Fibroblast of pulmonary artery (primary cell): ENCODE data around the gene CALCOCO1.
A peak's percentile ranks its signal among the peaks of the same experiment; 100 is the strongest.

Source experiments
- DNase-seq: peaks from one replicate; pipeline ENCODE4 v3.0.0-alpha.2; 2010; ENCODE audit warnings: low read depth
- H3K4me3 ChIP-seq: replicated peaks from 2 replicates; pipeline ENCODE4 v1.5.1; 2011; ENCODE audit warnings: low read depth, mild to moderate bottlenecking, control low read depth, low read length, moderate library complexity
- TF ChIP-seq, protein P1 (sequence below): IDR thresholded peaks from 2 replicates; pipeline ENCODE4 v1.5.1; 2011; ENCODE audit warnings: mild to moderate bottlenecking, control low read depth, low read length, inconsistent platforms; ENCODE audit errors: missing control alignments

Gene CALCOCO1

DNA sequence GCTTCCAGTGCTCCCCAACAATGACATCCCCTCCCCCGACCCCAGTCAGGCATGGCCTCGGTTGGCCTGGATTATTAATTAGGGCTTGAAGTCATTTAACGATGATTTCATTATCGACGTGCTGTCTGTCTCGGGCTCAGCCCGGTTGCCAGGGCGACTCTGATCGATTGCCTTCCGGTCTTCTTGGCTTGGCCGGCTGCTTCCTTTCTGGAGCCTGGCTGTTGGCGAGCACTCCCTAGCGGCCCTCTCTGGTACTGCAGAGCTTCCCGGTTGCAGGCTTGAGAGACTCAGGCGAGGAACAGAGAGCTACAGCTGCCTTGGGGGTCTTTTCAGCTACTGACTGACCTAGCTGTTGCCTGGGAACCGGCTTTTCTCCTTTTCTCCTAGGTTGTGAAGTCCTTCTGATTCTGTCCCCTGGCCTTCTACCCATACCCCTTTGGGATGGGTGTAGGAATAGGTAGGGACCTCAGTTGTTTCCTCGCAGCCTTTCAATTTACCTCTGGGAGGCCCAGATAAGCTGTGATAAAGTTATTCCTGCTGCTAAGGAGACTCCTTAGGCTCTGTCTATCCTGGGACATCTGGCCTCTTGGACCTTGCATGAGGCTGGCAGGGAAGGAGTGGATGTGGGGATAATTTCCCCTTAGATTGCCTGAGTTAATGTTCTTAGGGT, 30.0 kb upstream of the CALCOCO1 start:
- DNase-seq, result peak; percentile 70
- H3K4me3 ChIP-seq, result no peak overlapping the region
- TF ChIP-seq, protein P1, sequence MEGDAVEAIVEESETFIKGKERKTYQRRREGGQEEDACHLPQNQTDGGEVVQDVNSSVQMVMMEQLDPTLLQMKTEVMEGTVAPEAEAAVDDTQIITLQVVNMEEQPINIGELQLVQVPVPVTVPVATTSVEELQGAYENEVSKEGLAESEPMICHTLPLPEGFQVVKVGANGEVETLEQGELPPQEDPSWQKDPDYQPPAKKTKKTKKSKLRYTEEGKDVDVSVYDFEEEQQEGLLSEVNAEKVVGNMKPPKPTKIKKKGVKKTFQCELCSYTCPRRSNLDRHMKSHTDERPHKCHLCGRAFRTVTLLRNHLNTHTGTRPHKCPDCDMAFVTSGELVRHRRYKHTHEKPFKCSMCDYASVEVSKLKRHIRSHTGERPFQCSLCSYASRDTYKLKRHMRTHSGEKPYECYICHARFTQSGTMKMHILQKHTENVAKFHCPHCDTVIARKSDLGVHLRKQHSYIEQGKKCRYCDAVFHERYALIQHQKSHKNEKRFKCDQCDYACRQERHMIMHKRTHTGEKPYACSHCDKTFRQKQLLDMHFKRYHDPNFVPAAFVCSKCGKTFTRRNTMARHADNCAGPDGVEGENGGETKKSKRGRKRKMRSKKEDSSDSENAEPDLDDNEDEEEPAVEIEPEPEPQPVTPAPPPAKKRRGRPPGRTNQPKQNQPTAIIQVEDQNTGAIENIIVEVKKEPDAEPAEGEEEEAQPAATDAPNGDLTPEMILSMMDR, result peak; percentile 93

DNA sequence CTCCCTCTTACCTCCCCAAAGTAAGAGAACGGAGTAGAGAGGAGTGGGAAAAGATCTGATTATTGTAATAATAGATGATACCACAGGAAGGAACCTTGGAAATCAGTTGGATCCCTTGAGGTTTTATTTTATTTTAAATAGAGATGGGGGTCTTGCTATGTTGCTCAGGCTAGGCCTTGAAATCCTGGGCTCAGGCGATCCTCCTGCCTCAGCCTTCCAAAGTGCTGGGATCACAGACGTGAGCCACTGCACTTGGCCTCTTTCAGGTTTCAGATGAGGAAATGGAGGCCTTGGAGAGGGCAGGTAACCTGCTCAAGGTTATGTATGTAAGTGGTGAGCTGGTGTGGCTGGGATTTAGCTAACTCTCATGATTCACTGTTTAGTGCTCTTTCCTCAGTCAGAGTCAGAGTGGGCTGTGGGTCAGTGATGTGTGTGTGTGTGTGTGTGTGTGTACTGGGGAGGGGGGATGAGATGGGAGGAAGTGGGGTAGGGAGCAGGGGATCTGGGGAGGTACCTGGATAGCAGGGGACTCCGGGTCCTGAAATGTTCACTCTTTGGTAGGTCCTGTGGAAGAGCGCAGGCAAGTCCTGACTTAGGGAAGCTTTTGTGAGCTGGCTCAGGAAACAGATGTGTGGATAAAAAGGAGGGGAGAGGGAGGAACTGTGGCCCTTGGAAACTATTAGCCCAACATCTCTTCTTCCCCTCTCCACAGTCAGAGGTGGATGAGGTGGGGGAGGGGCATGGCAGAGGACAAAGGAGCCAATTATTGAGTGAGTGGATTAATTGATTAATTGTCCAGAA, 29.2 kb upstream of the CALCOCO1 start:
- TF ChIP-seq, protein P1, result no peak
- no peak overlapping the region for H3K4me3 ChIP-seq
- no peak for DNase-seq

DNA sequence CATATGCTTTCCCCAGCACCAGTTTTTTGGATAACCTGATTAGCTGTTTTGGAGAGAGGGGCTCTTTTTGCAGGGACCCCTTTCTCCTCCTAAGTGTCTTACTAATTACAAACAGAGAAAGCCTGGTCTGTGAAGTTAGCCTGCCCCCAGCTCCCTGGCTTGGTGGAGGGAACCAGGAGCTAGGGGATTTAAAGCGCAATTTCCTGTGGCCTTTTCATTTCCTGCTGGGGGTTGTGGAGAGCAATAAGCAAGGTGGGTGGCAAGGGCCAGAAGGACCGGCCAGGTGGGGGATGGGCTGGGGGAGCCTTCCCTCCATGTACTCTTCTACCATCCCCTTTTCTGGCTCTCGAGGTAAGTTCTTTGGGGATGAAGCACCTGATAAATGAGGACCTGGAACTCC, 28.6 kb upstream of the CALCOCO1 start:
- H3K4me3 ChIP-seq, result no peak overlapping the region
- TF ChIP-seq, protein P1, result no peak
- DNase-seq, result no peak

DNA sequence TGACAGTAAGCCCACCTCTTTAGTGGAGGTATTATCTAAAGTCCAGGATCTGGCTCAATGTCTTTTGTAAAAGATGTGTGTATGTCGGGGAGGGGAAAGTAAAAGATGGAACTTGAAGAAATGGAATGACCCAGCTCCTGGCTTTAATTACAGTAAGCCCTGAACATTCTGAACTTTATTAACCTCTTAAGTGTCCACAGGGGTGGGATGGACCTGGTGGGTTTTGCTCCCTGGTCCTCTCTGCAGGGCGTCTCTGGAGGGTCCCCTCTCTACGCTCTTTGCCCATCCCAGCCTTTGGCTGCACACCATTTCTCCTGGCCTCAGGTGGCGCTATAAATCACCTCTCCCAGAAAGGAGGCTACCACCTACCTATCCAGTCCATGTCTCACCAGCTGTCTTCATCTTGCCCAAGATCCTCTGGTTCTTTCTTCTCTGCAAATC, 28.2 kb upstream of the CALCOCO1 start:
- no peak overlapping the region for H3K4me3 ChIP-seq
- TF ChIP-seq, protein P1, result no peak
- no peak for DNase-seq

DNA sequence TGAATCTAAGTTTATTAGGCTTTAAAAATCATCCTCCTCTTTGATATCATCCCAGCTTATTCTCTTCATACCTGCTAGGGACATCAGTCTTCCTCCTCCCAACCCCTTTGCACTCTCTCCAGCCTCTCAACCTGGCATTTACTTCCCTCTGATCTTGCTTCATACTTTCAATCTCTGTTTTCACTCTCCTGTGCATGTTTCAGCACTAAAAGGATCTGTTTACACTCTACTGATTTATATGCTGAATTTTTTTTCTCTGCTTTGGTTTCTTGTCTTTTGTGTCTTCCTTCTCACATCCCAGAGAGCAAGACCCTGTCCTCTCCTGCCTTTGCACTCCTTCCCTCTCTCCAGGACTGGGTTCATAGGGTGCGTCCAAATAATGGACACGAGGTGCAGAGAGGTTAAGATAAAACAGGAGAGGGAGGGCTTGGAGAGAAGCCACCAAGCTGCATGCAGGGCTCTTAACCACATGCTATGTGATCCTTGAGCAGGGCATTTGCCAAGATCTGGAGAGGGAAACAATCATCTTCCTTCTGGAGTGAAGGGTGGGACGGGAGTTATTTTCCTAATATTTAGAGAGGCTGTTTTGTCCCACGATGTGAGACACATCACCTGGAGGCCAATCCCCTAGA, 27.5 kb upstream of the CALCOCO1 start:
- TF ChIP-seq, protein P1, result no peak
- DNase-seq, result peak; percentile 49
- no peak overlapping the region for H3K4me3 ChIP-seq

DNA sequence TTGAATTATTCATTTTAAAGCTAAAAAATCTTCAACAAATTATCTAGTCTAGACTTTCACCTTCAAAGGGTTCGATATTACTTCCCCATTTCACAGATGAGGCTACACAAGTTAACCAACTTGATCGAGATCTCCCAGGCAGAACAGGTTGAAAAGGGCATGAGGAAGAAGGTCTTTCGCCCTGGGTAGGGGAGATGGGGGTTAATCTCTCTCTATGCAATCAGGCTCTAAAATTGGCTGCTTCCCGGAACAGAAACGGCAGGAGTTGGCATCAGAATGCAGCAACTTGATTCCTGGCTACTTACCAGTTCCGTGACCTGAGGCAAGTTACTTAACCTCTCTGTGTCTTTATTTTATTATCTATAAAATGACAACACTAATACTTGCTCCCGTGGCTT, 26.9 kb upstream of the CALCOCO1 start:
- H3K4me3 ChIP-seq, result no peak overlapping the region
- TF ChIP-seq, protein P1, result no peak
- no peak for DNase-seq
